ENCODE measurements around the gene PROS1. TPM values are rescaled to one million over a fixed set of nuclear protein-coding genes. Genes with fewer than 3 reads are reported as not detected.
A peak's percentile ranks its signal among the peaks of the same experiment; 100 is the strongest.

Gene PROS1
- total RNA-seq, 1 experiment from 2014 or later, result 1.3 TPM

DNA sequence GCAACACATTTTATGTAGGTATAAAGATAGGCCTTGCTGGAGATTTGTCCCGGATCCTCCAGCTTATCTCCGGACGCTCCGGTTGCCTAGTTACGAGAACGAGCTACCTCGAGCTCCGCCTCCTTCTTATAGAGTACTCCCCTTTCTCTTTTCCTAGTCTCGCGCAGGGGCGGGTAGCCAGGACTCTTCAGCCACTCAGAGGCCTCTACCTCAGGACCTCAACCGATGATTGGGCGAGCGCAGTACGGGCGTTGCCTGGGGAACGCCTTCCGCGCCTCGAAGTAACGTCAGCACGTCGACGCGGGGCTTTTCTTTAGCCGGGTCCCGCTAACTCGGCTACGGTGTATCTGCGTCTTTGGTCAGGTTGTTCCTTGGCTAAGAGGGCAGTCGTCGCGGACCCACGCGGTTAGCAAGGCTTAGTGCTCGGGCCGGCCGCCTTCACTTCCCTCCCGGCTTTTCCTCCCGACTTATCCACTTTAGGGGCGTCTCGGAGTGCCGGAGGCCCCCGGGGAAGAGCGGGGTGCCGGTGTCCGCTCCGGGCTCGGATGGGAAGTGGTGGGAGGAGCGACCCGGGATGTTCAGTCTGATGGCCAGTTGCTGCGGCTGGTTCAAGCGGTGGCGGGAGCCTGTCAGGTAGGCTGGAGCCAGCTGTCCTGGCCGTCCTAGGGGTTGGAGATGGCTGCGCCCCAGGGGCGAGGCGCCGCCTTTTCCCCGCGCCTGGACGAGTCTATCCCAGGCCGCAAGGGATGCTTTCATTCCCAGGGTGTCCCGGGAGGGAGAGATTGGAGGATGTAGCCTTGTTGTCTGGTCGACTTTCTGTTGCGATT, 6.4 kb upstream of the PROS1 start, which contains the start of gene ARL13B:
TSS of gene ARL13B (plus strand) at position 306 of the 827 bp plus-strand sequence. CDS start at position 575, 269 bp downstream.
- Histone ChIP-seq H2AK5ac (ENCODE audit: insufficient read length, low read length) (no peak within 1 kb of the TSS), H2BK20ac (ENCODE audit: low read depth, low read length, poor library complexity, severe bottlenecking) (no peak within 1 kb of the TSS), H3K79me2 (ENCODE audit: insufficient read depth, low read length) (no peaks in the 10 kb centered on the region; the same call in 1 of the 2 replicates), H3K4me2 (ENCODE audit: insufficient read depth, insufficient read length, low read length) (peak within 1 kb of the TSS; percentile 66), H3K27ac (ENCODE audit: insufficient read length, low read depth, low read length) (no peak within 1 kb of the TSS), H3K9me3 (ENCODE audit: control insufficient read depth, low read depth, low read length) (no peaks in the 10 kb centered on the region), H3K23ac (ENCODE audit: insufficient read length, low read depth, low read length) (no peak within 1 kb of the TSS), H4K5ac (ENCODE audit: insufficient read length, low read depth, low read length) (no peak within 1 kb of the TSS), H3K18ac (ENCODE audit: insufficient read length, low read depth, low read length) (no peak within 1 kb of the TSS), H3K79me1 (ENCODE audit: insufficient read depth, low read depth, low read length, poor library complexity, severe bottlenecking) (peaks cover 2% of the 10 kb centered on the region), H4K8ac (replicated peaks; ENCODE audit: insufficient read length, low read depth, low read length) (no peak within 1 kb of the TSS), H2BK5ac (ENCODE audit: insufficient read length, low read length) (no peak within 1 kb of the TSS), H4K91ac (ENCODE audit: insufficient read length, low read depth, low read length) (no peak within 1 kb of the TSS), H3K56ac (ENCODE audit: insufficient read length, low read depth, low read length) (no peak within 1 kb of the TSS), H3K4me1 (ENCODE audit: insufficient read depth, low read length) (no peaks in the 10 kb centered on the region), H3K27me3 (ENCODE audit: insufficient read depth, low read length) (no peaks in the 10 kb centered on the region), H3K14ac (ENCODE audit: insufficient read depth, low read length) (no peak within 1 kb of the TSS), H3K4ac (ENCODE audit: low read depth, low read length) (no peak within 1 kb of the TSS), H2BK12ac (ENCODE audit: insufficient read length, low read depth, low read length) (no peak within 1 kb of the TSS), H2BK15ac (ENCODE audit: low read depth, low read length) (no peak within 1 kb of the TSS), H3K9ac (ENCODE audit: extremely low read depth, insufficient read length, low read length) (peak within 1 kb of the TSS; percentile 48), H4K20me1 (ENCODE audit: control insufficient read depth, insufficient read depth, insufficient read length) (no peaks in the 10 kb centered on the region), H2AFZ (ENCODE audit: low read length) (no peak within 1 kb of the TSS), H2BK120ac (ENCODE audit: low read depth, low read length, poor library complexity, severe bottlenecking) (no peak within 1 kb of the TSS), H3T11ph (ENCODE audit: low read length) (no peak within 1 kb of the TSS), H3K23me2 (ENCODE audit: insufficient read length, low read depth, low read length, poor library complexity, severe bottlenecking) (no peaks in the 10 kb centered on the region)
- Mint-ChIP-seq H3K27ac (peak within 1 kb of the TSS; percentile 69 to 91 (median 89); a peak in 6 of 7 replicates), H3K4me1 (peaks cover 11 to 13% of the 10 kb centered on the region in 2 experiments), H3K4me3 (peak within 1 kb of the TSS; percentile 78 to 94), H3K27me3 (ENCODE audit: low read depth) (peaks cover 11% of the 10 kb centered on the region), H3K9me3 (no peaks in the 10 kb centered on the region), H3K36me3 (ENCODE audit: insufficient read depth in 1 of 3, low read depth in 3 of 3) (no peaks in the 10 kb centered on the region)
- WGBS (ENCODE audit: extremely low coverage, insufficient read length, low lambda C conversion rate), result no CpG with 5 or more reads among the region's 66 CpGs
- no peak for TF ChIP-seq CTCF (conservative IDR thresholded peaks at IDR 0.05)
- peak; percentile 98 for DNase-seq

Measured in H9 (cell line).